K562 (cell line): ENCODE results near the gene VMP1. TPM values are rescaled to one million over a fixed set of nuclear protein-coding genes. Genes with fewer than 3 reads are reported as not detected.

Source experiments
- BRD9 ChIP-seq: fragments of 450-650 bp; IDR thresholded peaks from 2 replicates; pipeline ENCODE4 v1.6.1; 2018; ENCODE audit warnings: low read depth; ENCODE audit not compliant: partially characterized antibody
- E2F8 ChIP-seq: fragments of 450-650 bp; IDR thresholded peaks from 2 replicates; pipeline ENCODE4 v1.7.1; 2018; ENCODE audit warnings: mild to moderate bottlenecking, low read depth; ENCODE audit not compliant: partially characterized antibody
- ELK3 ChIP-seq: fragments of 450-650 bp; formaldehyde crosslinking; IDR thresholded peaks from 2 replicates; pipeline ENCODE4 v1.4.0; 2020; ENCODE audit warnings: mild to moderate bottlenecking
- EP300 ChIP-seq: IDR thresholded peaks from 2 replicates; pipeline ENCODE4 v1.6.1; 2012; ENCODE audit warnings: low read length, improper control_type of control experiment
- EP400 ChIP-seq: fragments of 450-650 bp; IDR thresholded peaks from 2 replicates; pipeline ENCODE4 v1.6.1; 2017; ENCODE audit warnings: antibody characterized with exemption, mild to moderate bottlenecking, moderate library complexity
- FOXP1 ChIP-seq: sonication (generic); formaldehyde crosslinking; IDR thresholded peaks from 2 replicates; pipeline ENCODE4 v1.8.0; 2022; ENCODE audit warnings: mild to moderate bottlenecking, missing genetic modification reagents
- GATAD2B ChIP-seq: fragments of 450-650 bp; IDR thresholded peaks from 2 replicates; pipeline ENCODE4 v1.6.1; 2017; ENCODE audit warnings: mild to moderate bottlenecking, borderline replicate concordance
- MAX ChIP-seq: sonication (generic); formaldehyde crosslinking; IDR thresholded peaks from 2 replicates; pipeline ENCODE4 v1.9.0; 2022; ENCODE audit warnings: mild to moderate bottlenecking, missing genetic modification reagents
- SMAD1 ChIP-seq: fragments of 150-350 bp; IDR thresholded peaks from 2 replicates; pipeline ENCODE4 v1.6.1; 2014; ENCODE audit warnings: low read length, low read depth; ENCODE audit not compliant: partially characterized antibody
- TEAD4 ChIP-seq, 2 experiments: sonication (generic) in 1 of 2; formaldehyde crosslinking in 1 of 2; IDR thresholded peaks; 2 replicates each; pipeline versions ENCODE4 v1.6.1 to v1.8.0; 2012 to 2022; ENCODE audit warnings: borderline replicate concordance in 1 of 2, inconsistent platforms in 1 of 2, low read length in 1 of 2, mild to moderate bottlenecking in 1 of 2, missing genetic modification reagents in 1 of 2
- ZBTB43 ChIP-seq: sonication (generic); formaldehyde crosslinking; IDR thresholded peaks from 2 replicates; pipeline ENCODE4 v1.8.0; 2023; ENCODE audit warnings: mild to moderate bottlenecking, missing genetic modification reagents
- ZNF324 ChIP-seq: fragments of 250-450 bp; sonication (Bioruptor Pico); IDR thresholded peaks from 2 replicates; pipeline ENCODE4 v1.4.0; 2020; ENCODE audit warnings: mild to moderate bottlenecking
- polyA plus RNA-seq, 8 experiments: library from polyadenylated mRNA; depleted of rRNA in 4 of 8; stranded (reverse) in 5 of 8; unstranded in 3 of 8; fragments of >200 nt; fragmentation: Nextera tagmentation in 2 of 8; fragmentation: Illumina TruSeq in 1 of 8; extraction: Ambion mirVana in 2 of 8; extraction: Trizol in 1 of 8; gene quantifications; 2 replicates each; pipeline versions ENCODE4 v1.2.1 to v1.2.3, GENCODE V29; 2011 to 2014; ENCODE audit warnings: inconsistent platforms in 1 of 8, missing spikeins in 1 of 8
- total RNA-seq, 7 experiments: library from RNA; depleted of rRNA in 6 of 7; stranded (reverse); fragments of >200 nt in 6 of 7; fragmentation: Illumina TruSeq in 2 of 7; extraction: Trizol in 2 of 7; gene quantifications; 2 replicates each; pipeline versions ENCODE4 v1.2.1 to v1.2.3, GENCODE V29; 2011 to 2021; ENCODE audit warnings: low replicate concordance in 1 of 7
- TF ChIP-seq, protein P1 (sequence below): IDR thresholded peaks from 2 replicates; pipeline ENCODE4 v1.6.1; 2016; ENCODE audit warnings: missing genetic modification characterization, missing compliant biosample characterization
- TF ChIP-seq, protein P2 (sequence below): fragments of 450-650 bp; IDR thresholded peaks from 2 replicates; pipeline ENCODE4 v1.6.1; 2017; ENCODE audit warnings: antibody characterized with exemption, mild to moderate bottlenecking

VMP1 gene
- total and polyA plus RNA-seq, 9 of the 15 experiments (the other 6 are each of a cell fraction or from before 2014, with no cell fraction given): 123 to 304 (median 151) TPM

DNA sequence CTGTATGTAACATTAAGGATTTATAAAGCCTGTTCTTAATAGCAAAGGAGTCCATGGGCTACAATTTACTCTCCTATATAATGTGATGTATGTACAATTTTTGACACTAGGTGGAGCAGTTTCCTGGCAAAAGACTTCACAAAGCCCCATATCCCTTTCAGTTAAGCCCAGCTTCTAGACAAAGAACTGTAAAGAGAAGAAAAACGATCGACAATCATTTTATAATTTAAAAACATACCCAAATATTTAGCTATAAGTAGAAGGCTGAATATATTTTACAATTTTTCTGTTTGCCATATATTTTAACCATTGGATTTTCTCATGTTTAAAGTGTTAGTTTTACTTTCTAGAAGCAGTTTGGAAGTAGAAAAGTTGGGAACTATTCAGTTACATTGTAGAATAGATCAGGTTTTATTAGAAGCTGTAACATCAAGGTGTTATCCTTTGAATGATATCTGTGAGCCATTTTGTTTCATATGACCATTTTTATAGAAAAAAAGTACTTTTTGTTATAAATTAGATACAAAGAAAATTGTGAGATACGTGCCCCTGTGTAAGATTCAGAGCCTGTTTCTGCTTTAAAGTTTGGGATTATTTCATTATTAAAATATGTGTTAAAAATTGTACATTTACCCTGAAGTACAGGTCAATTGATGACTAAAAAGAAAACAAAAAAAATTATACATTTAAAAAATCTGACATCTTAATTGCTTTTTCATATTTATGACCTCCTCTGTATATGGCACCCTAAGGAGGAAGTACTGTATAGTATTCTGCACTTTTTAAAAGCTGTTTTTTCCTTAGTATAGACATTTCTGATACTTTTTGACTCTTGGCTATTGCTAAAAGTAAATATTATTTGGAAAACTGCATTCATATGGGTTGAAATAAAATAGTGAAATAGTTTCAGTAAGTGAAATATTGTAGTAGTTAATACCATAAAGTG is 46.3 kb downstream of the VMP1 start (continued):
- no peak for TF ChIP-seq E2F8
- TF ChIP-seq ZBTB43 (CRISPR knock-in tag): no peak
- no peak for TF ChIP-seq FOXP1
- no peak for TF ChIP-seq MAX (CRISPR knock-in tag)
- peak; percentile 87 for TF ChIP-seq BRD9
- TF ChIP-seq GATAD2B: peak; percentile 15; the same call in 1 of the 2 replicates
- no peak for TF ChIP-seq ELK3 (CRISPR knock-in tag)
- TF ChIP-seq, protein P1, sequence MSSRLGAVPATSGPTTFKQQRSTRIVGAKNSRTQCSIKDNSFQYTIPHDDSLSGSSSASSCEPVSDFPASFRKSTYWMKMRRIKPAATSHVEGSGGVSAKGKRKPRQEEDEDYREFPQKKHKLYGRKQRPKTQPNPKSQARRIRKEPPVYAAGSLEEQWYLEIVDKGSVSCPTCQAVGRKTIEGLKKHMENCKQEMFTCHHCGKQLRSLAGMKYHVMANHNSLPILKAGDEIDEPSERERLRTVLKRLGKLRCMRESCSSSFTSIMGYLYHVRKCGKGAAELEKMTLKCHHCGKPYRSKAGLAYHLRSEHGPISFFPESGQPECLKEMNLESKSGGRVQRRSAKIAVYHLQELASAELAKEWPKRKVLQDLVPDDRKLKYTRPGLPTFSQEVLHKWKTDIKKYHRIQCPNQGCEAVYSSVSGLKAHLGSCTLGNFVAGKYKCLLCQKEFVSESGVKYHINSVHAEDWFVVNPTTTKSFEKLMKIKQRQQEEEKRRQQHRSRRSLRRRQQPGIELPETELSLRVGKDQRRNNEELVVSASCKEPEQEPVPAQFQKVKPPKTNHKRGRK (tag): no peak
- TF ChIP-seq EP300: 0 out of 2 replicates have a peak, but pooled peaks have one; percentile 23
- 0 out of 2 replicates have a peak, but pooled peaks have one; percentile 32 for TF ChIP-seq EP400
- TF ChIP-seq SMAD1: no peak
- peak; percentile 14; the same call in 1 of the 2 replicates for TF ChIP-seq TEAD4 (IDR thresholded peaks at IDR 0.05; ENCODE audit: low read length)
- TF ChIP-seq TEAD4 (CRISPR knock-in tag; IDR thresholded peaks at IDR 0.05; ENCODE audit: borderline replicate concordance): no peak
- TF ChIP-seq, protein P2, sequence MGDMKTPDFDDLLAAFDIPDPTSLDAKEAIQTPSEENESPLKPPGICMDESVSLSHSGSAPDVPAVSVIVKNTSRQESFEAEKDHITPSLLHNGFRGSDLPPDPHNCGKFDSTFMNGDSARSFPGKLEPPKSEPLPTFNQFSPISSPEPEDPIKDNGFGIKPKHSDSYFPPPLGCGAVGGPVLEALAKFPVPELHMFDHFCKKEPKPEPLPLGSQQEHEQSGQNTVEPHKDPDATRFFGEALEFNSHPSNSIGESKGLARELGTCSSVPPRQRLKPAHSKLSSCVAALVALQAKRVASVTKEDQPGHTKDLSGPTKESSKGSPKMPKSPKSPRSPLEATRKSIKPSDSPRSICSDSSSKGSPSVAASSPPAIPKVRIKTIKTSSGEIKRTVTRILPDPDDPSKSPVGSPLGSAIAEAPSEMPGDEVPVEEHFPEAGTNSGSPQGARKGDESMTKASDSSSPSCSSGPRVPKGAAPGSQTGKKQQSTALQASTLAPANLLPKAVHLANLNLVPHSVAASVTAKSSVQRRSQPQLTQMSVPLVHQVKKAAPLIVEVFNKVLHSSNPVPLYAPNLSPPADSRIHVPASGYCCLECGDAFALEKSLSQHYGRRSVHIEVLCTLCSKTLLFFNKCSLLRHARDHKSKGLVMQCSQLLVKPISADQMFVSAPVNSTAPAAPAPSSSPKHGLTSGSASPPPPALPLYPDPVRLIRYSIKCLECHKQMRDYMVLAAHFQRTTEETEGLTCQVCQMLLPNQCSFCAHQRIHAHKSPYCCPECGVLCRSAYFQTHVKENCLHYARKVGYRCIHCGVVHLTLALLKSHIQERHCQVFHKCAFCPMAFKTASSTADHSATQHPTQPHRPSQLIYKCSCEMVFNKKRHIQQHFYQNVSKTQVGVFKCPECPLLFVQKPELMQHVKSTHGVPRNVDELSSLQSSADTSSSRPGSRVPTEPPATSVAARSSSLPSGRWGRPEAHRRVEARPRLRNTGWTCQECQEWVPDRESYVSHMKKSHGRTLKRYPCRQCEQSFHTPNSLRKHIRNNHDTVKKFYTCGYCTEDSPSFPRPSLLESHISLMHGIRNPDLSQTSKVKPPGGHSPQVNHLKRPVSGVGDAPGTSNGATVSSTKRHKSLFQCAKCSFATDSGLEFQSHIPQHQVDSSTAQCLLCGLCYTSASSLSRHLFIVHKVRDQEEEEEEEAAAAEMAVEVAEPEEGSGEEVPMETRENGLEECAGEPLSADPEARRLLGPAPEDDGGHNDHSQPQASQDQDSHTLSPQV: peak; percentile 66
- TF ChIP-seq ZNF324: no peak
